ENCODE measurements around the gene EYA3.

EYA3 gene

DNA sequence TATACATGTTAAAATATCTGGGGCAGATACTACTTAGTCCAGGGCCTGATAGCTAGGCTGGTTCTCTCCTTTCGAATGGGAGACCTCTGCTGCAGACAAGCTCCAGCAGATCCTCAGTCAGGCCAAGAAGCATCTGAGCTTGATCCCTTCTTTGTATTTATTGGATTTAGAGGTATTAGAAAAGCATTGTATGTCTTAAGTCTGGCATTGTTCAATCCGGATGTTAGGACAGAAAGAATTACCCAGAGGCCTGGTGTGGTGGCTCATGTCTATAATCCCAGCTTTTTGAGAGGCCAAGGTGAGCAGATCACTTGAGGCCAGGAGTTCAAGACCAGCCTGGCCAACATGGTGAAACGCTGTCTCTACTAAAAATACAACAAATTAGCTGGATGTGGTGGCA is 21.2 kb upstream of the EYA3 start:
- TF ChIP-seq, protein P1, sequence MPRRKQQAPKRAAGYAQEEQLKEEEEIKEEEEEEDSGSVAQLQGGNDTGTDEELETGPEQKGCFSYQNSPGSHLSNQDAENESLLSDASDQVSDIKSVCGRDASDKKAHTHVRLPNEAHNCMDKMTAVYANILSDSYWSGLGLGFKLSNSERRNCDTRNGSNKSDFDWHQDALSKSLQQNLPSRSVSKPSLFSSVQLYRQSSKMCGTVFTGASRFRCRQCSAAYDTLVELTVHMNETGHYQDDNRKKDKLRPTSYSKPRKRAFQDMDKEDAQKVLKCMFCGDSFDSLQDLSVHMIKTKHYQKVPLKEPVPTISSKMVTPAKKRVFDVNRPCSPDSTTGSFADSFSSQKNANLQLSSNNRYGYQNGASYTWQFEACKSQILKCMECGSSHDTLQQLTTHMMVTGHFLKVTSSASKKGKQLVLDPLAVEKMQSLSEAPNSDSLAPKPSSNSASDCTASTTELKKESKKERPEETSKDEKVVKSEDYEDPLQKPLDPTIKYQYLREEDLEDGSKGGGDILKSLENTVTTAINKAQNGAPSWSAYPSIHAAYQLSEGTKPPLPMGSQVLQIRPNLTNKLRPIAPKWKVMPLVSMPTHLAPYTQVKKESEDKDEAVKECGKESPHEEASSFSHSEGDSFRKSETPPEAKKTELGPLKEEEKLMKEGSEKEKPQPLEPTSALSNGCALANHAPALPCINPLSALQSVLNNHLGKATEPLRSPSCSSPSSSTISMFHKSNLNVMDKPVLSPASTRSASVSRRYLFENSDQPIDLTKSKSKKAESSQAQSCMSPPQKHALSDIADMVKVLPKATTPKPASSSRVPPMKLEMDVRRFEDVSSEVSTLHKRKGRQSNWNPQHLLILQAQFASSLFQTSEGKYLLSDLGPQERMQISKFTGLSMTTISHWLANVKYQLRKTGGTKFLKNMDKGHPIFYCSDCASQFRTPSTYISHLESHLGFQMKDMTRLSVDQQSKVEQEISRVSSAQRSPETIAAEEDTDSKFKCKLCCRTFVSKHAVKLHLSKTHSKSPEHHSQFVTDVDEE (CRISPR knock-in tag; IDR thresholded peaks at IDR 0.05): no peak
- TF ChIP-seq RARB (CRISPR knock-in tag; IDR thresholded peaks at IDR 0.05) (no peak), BACH2 (CRISPR knock-in tag; IDR thresholded peaks at IDR 0.05; ENCODE audit: borderline replicate concordance) (no peak), OSR1 (CRISPR knock-in tag; IDR thresholded peaks at IDR 0.05) (no peak)
- ATAC-seq: no peak

DNA sequence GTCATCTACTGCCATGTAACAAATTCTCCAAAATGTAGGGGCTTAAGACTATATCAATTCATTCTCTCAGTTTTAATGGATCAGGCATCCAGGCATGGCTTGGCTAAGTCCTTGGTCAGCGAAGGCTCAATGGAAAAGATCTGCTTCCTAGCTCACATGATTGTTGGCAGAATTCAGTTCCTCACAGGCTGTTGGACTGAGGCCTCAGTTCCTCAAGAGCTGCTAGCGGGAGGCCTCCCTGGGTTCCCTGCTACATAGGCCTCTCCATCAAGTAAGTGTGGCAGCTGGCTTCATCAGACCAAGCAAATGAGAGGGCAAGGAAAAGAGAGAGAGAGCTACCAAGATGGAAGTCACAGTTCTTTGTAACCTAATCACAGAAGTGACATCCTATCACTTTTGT is 19.6 kb upstream of the EYA3 start:
- no peak for TF ChIP-seq SNAI2 (CRISPR knock-in tag; IDR thresholded peaks at IDR 0.05)
- TF ChIP-seq ZFP30 (CRISPR knock-in tag; IDR thresholded peaks at IDR 0.05): no peak
- TF ChIP-seq TOX (CRISPR knock-in tag; IDR thresholded peaks at IDR 0.05; ENCODE audit: borderline replicate concordance): no peak
- TF ChIP-seq, protein P1 (CRISPR knock-in tag; IDR thresholded peaks at IDR 0.05): no peak
- TF ChIP-seq, protein P2, sequence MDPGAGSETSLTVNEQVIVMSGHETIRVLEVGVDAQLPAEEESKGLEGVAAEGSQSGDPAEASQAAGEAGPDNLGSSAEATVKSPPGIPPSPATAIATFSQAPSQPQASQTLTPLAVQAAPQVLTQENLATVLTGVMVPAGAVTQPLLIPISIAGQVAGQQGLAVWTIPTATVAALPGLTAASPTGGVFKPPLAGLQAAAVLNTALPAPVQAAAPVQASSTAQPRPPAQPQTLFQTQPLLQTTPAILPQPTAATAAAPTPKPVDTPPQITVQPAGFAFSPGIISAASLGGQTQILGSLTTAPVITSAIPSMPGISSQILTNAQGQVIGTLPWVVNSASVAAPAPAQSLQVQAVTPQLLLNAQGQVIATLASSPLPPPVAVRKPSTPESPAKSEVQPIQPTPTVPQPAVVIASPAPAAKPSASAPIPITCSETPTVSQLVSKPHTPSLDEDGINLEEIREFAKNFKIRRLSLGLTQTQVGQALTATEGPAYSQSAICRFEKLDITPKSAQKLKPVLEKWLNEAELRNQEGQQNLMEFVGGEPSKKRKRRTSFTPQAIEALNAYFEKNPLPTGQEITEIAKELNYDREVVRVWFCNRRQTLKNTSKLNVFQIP (CRISPR knock-in tag; IDR thresholded peaks at IDR 0.05; ENCODE audit: borderline replicate concordance, low read depth): no peak
- no peak for TF ChIP-seq ZNF8 (CRISPR knock-in tag; IDR thresholded peaks at IDR 0.05)
- no peak for TF ChIP-seq ZNF565 (CRISPR knock-in tag; conservative IDR thresholded peaks at IDR 0.05; ENCODE audit: low read depth)
- TF ChIP-seq BACH2 (CRISPR knock-in tag; IDR thresholded peaks at IDR 0.05; ENCODE audit: borderline replicate concordance): no peak
- no peak for TF ChIP-seq ESRRG (CRISPR knock-in tag; IDR thresholded peaks at IDR 0.05)
- TF ChIP-seq, protein P3, sequence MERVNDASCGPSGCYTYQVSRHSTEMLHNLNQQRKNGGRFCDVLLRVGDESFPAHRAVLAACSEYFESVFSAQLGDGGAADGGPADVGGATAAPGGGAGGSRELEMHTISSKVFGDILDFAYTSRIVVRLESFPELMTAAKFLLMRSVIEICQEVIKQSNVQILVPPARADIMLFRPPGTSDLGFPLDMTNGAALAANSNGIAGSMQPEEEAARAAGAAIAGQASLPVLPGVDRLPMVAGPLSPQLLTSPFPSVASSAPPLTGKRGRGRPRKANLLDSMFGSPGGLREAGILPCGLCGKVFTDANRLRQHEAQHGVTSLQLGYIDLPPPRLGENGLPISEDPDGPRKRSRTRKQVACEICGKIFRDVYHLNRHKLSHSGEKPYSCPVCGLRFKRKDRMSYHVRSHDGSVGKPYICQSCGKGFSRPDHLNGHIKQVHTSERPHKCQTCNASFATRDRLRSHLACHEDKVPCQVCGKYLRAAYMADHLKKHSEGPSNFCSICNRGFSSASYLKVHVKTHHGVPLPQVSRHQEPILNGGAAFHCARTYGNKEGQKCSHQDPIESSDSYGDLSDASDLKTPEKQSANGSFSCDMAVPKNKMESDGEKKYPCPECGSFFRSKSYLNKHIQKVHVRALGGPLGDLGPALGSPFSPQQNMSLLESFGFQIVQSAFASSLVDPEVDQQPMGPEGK (CRISPR knock-in tag; IDR thresholded peaks at IDR 0.05; ENCODE audit: borderline replicate concordance): no peak
- no peak for TF ChIP-seq TCF4 (CRISPR knock-in tag; IDR thresholded peaks at IDR 0.05; ENCODE audit: borderline replicate concordance)
- no peak for TF ChIP-seq ISL1 (CRISPR knock-in tag; IDR thresholded peaks at IDR 0.05)
- no peak for TF ChIP-seq ARNTL (CRISPR knock-in tag; IDR thresholded peaks at IDR 0.05; ENCODE audit: borderline replicate concordance, low read depth)
- TF ChIP-seq ZFP3 (CRISPR knock-in tag; IDR thresholded peaks at IDR 0.05): no peak
- TF ChIP-seq, protein P4, sequence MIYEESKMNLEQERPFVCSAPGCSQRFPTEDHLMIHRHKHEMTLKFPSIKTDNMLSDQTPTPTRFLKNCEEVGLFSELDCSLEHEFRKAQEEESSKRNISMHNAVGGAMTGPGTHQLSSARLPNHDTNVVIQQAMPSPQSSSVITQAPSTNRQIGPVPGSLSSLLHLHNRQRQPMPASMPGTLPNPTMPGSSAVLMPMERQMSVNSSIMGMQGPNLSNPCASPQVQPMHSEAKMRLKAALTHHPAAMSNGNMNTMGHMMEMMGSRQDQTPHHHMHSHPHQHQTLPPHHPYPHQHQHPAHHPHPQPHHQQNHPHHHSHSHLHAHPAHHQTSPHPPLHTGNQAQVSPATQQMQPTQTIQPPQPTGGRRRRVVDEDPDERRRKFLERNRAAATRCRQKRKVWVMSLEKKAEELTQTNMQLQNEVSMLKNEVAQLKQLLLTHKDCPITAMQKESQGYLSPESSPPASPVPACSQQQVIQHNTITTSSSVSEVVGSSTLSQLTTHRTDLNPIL (CRISPR knock-in tag; IDR thresholded peaks at IDR 0.05; ENCODE audit: low read depth): no peak
- no peak for TF ChIP-seq CSDC2 (CRISPR knock-in tag; IDR thresholded peaks at IDR 0.05)
- TF ChIP-seq ZC3H10 (CRISPR knock-in tag; IDR thresholded peaks at IDR 0.05): no peak
- TF ChIP-seq, protein P5, sequence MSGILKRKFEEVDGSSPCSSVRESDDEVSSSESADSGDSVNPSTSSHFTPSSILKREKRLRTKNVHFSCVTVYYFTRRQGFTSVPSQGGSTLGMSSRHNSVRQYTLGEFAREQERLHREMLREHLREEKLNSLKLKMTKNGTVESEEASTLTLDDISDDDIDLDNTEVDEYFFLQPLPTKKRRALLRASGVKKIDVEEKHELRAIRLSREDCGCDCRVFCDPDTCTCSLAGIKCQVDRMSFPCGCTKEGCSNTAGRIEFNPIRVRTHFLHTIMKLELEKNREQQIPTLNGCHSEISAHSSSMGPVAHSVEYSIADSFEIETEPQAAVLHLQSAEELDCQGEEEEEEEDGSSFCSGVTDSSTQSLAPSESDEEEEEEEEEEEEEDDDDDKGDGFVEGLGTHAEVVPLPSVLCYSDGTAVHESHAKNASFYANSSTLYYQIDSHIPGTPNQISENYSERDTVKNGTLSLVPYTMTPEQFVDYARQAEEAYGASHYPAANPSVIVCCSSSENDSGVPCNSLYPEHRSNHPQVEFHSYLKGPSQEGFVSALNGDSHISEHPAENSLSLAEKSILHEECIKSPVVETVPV (CRISPR knock-in tag; IDR thresholded peaks at IDR 0.05): no peak
- no peak for TF ChIP-seq RARB (CRISPR knock-in tag; IDR thresholded peaks at IDR 0.05)
- no peak for TF ChIP-seq ZNF70 (CRISPR knock-in tag; IDR thresholded peaks at IDR 0.05)
- no peak for ATAC-seq

Data from SK-N-SH treated with all-trans-retinoic acid at 6 μM for 48 hours (cell line).